GM19240 (cell line): ENCODE data around the gene PRMT9.

ENCODE experiments used
- DNase-seq: peaks from one replicate; pipeline ENCODE4 v3.0.0; 2011; ENCODE audit warnings: low spot score; ENCODE audit not compliant: insufficient read length

Gene PRMT9

DNA sequence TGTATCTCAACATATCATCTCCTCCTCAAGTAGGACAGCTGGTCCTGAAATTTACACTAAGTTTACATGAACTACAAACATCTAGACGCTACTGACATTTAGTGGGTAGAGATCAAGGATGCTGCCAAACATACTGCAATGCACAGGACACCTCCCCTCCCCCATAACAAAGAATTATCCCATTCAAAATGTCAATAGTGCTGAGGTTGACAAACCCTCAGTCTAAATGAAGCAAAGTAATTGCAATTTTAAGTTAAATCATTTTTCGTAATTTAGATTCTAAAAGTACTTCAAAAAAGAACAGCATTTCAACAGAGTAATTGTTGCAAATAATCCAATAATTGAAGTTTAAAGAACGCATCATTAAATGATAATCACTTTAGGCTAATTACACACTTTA is 1.2 kb downstream of the PRMT9 start:
- no peak for DNase-seq

DNA sequence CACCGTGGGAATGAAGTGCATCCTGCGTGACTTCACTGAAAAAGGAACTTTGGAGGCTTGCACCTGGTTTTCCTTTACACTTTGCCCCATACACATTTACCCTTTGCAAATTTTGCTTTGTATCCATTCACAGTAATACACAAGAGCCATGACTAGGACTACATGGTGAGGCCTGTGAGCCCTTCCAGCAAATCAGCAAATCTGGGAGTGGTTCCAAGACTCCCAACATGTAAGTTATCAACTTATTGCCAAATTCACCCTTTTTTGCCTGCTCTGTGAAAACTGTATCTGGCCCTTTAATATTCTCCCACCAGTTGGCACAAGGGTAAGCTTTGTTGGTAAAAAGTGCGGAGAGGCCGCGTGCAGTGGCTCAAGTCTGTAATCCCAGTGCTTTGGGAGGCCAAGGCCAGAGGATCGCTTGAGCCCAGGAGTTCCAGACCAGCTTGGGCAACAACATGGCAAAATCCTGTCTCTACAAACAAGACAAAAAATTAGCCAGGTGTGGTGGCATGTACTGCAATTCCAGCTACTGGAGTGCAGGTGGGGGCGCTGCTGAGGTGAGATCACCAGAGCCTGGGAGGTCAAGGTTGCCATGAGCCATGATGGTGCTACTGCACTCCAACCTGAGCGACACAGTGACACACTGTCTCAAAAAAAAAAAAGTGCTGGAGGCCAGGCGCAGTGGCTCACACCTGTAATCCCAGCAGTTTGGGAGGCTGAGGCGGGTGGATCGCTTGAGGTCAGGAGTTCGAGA is 5.0 kb downstream of the PRMT9 start:
- DNase-seq = no peak

DNA sequence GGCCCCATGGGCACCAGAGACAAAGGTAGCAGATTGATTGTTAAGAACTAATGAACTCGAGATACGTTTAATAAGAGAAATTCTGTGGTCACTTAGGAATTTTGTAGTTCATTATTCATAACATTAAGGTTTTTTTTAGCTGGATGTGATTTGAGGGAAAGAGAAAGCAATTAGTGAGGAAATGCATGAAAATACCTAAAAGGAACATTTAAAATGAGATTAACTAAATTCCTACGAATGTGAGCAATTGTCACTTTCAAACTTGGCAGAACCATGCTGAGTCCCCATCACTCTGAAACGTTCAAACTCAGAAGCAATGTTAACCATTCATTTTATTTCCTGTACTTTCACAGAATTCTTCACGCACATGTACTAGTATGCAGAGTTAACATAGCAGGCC is 5.9 kb downstream of the PRMT9 start:
- no peak for DNase-seq

DNA sequence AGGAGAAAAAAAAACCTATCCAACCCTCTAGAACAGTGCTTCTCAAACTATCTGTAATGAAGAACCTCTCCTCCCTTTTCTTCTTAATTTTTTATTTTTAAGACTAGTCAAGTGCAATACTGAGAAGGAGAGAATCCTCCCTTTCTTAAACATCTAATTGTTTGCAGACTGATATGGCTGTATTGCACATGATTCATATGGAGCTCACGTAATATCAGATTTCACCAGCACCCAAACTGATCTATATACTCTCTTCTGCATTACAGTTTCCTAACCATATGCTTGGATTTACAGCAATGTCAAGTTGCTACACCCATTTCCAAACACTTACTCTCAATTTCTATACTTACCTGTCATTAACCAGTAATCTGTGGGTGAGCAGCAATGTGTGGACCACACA is 9.5 kb downstream of the PRMT9 start:
- no peak for DNase-seq

DNA sequence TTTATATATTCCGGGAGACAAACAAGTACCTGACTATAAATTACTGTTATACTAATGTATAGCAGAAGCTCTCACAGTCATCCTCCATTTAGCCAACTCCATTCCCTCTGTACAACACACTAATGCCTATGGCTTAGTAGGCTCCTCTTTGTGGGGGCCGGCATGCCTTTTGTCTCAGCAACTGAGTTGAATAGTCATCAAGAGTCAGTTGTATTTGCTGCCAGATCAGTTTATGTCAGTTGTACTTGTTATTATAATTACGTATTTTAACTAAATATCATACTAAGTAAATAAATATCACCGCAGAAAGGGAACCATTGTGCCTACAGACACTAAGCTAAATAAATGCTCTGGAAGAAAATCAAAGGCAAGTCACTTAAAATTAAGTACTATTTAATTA is 9.9 kb downstream of the PRMT9 start:
- DNase-seq = no peak

DNA sequence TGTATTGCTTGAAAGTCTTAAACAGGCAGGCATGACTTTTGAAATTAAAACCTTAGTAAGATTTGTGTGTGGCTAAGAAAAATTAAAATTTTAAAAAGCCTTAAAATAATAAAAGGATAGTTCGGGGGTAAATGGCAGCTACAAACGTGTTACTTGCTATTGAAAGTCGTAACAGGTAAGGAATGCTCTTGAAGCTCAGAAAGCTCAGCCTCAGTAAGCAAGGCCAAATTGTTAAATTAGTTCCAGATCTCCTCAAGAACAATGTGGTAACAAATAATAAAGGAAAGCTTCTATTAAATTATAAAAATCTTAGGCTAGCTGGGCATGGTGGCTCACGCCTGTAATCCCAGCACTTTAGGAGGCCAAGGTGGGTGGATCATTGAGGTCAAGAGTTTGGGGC is 25.5 kb downstream of the PRMT9 start:
- DNase-seq = no peak

DNA sequence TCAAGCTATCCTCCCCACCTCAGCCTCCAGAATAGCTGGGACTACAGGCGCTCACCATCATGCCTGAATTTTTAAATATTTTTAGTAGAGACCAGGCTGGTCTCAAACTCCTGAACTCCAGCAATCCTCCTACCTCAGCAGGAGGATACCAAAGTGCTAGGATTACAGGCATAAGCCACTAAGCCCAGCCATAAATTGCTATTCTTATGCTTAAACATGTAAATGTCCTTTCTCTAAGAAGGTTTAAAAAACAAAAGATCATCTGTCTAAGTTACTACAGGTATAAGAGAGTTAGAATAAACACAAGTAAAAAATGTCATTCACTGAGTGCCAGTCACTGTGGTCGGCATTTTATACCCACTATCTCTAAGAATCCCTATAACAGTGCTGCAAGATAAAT is 28.3 kb downstream of the PRMT9 start:
- DNase-seq = no peak

DNA sequence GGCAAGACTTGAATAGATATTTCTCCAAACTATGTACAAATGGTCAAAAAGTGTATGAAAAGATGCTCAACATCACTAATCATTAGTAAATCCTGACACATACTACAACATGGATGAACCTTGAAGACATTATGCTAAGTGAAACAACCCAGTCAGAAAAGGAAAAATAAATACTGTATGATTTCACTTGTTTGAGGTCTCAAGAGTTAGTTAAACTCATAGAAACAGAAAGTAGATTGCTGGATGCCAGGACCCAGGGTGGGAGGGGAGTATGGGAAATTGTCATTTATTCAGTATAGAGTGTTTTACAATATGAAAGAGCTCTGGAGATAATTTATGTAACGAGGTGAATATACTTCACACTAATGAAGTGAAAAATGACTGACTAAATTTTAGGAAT is 32.4 kb downstream of the PRMT9 start:
- no peak for DNase-seq

DNA sequence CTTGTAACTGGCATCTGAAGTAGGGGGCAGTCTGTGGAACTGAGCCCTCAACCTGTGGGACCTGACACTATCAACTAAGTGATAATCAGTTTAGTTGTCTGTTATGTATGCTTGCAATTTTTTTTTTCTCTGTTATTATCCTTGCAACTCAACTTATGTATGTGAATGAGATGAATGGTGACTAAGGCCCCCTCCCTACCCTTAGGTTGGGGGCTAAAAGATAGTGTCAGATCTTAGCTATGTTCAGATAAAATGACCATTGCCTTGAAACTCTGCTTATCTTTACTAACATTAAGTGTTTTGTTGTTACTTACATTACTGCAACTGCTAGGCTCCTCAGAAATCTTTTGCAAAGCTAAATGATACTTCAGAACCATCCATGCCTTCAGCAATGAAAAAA is 35.3 kb downstream of the PRMT9 start:
- DNase-seq = no peak

DNA sequence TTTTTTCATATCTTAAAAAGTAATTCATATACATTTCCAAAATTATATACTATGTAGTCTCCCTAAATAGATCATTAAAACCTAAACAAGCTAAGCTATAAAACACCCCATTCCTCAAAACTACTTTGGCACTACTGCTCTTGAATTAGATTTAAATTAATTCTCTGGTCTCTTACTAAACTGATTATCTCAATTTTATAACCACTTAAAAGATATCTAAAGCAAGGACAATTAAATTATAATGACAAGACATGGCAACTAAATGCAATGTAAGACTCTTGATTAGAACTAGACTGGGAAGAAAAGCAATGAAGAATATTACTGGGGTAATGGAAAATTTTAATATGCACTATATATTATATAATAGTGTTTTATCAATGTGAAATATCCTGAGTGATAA is 38.9 kb downstream of the PRMT9 start:
- DNase-seq = no peak

DNA sequence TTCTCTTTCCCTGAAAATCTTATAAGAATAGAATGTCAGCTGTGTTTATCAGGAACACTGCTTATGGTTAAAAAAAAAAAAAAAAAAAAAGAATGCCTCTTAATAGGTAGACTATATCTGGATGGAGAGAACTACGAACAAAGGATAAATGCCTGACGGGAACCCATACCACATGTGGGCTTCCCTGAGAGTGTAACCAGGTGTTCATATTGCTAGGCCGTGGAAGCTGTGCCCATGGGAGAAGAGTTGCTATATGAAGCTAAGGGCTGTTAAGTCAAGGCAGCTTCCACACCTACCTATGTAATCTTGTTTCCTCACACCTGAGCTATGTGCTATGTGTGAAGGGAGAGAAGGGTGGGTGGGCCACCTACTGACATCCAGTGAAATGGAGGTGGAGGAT is 39.5 kb downstream of the PRMT9 start:
- DNase-seq = no peak

DNA sequence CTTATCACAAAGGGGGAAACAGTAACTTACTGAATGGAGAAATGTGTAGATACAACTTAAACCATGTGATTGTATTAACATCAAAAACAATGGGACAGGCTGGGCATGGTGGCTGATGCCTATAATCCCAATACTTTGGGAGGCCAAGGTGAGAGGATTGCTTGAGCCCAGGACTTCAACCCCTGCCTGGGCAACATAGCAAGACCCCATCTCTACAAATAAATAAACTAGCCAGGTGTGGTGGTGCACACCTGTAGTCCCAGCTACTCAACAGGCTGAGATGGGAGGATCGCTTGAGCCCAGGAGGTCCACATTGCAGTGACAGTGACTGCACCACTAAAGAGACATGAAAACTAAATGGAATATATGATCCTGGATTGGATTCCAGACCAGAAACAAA is 40.3 kb downstream of the PRMT9 start:
- no peak for DNase-seq

DNA sequence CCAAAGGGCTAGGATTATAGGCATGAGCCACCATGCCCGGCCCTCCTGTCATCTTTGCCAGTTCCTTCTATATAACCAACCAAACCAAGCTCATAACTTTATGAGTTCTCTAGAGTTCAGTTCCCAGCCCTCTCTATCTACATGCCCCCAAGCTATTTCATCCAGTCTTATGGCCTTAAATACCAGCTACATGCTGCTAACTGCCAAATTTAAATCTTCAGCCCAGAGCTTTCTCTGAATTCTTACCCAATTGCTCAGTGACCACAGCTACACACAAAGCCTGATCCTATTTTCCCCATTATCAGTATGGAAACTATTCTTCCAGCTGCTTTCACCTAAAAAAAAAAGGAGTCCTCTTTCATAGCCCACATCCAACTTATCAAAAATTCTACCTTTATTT is 43.6 kb downstream of the PRMT9 start:
- DNase-seq = no peak

DNA sequence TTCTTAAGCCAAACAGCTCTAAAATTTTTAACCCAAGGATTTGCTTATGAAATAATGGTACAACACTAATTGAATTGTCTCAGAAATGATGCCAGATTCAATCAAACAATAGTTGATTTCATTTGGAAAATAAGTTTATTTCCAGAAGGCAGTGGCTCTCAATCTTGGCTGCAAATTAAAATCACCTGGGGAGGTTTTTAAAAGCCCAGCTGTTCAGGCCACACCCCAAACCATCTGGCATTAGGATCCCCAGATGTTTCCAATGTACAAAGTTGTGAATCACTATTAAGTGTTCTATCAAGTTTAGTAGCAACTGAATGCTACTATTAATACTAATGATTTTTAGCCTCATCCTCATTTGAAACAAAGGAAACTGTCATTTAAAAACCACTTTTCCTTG is 44.6 kb downstream of the PRMT9 start:
- DNase-seq = no peak

DNA sequence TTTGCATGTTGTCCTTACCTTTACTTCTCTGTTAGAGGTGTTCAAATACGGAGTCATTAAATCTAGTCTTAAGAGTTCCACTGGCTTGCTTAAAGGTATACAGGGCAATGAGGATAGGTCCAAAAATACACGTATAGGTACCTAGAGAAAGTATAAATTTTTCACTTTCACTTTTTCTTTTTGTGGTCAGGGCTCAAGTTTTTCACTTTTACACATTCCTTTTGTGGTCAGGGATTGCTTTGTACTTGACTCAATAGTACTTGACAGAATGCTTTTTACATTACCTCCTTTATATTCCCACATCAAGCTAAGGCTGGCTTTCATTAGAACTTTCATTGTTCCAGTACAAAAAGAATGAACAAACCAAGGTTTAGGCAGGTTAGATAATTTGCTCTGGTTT is 45.0 kb downstream of the PRMT9 start:
- DNase-seq = no peak

DNA sequence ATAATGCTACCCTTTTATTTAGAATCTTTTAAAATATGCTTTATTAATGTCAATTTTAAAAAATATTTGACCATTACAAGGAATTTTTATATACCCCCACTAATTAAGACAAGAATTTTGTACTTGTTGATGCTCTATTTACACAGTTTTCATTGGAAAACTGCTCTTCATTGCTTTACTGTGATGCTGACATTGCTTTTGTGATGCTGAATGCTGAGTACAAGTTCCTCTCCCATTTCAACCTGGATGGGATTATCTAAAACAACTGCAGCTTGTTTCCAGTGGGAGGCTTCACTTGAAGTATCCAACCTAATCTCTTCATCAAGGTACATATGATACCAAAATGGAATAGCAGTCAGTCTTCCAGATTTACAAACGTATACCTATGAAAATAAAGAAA is 45.6 kb downstream of the PRMT9 start:
- DNase-seq = no peak

DNA sequence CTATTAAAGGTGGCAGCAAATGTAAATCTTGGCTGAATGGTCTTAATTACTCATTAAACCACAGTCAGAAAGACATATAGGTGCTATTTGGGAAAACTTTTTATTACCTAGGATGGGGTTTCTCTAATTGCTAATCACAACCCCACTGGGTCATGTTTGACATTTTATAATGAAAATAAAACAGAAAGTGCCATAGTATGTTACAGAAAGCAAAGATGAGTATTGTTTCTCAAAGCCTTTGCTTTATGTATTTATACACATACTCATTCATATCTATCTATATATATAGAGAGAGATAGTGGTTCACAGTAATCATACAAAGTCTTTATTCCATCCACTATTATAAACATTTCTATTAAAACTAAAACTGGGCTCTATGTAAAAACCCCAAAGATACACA is 48.6 kb downstream of the PRMT9 start:
- DNase-seq = no peak

DNA sequence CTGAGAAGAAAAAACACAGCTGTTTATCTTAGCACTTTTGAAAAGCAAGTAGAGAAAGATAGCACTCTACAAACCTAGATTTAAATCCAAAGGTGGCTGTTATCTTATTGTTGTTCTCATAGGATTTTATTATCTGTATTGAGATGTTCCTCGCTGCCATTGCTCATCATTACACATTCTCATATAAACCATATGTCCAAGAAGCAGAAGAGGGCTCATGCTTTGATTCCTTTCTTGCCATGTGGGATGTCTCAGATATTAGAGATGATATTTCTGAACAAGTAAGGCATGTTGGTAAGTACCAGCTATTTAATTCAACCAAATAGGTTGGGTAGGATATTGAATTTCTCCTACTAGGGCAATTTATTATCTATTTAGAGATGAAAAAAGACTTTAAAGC is 50.3 kb downstream of the PRMT9 start:
- no peak for DNase-seq

DNA sequence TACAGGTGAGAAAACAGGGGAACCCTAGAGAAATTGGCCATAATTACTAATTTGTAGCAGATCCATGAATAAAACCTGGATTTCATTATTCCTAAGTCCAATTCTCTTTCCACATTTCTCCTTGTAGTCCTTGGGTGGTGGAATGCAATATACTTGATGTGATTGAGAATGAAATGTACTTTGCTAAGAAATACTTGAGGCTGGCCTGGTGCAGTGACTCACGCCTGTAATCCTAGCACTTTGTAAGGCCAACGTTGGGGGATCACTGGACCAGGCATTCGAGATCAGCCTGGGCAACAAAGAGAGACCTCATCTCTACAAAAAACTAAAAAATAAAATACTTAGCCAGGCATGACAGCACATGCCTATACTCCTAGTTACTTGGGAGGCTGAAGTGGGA is 50.9 kb downstream of the PRMT9 start:
- DNase-seq = no peak

DNA sequence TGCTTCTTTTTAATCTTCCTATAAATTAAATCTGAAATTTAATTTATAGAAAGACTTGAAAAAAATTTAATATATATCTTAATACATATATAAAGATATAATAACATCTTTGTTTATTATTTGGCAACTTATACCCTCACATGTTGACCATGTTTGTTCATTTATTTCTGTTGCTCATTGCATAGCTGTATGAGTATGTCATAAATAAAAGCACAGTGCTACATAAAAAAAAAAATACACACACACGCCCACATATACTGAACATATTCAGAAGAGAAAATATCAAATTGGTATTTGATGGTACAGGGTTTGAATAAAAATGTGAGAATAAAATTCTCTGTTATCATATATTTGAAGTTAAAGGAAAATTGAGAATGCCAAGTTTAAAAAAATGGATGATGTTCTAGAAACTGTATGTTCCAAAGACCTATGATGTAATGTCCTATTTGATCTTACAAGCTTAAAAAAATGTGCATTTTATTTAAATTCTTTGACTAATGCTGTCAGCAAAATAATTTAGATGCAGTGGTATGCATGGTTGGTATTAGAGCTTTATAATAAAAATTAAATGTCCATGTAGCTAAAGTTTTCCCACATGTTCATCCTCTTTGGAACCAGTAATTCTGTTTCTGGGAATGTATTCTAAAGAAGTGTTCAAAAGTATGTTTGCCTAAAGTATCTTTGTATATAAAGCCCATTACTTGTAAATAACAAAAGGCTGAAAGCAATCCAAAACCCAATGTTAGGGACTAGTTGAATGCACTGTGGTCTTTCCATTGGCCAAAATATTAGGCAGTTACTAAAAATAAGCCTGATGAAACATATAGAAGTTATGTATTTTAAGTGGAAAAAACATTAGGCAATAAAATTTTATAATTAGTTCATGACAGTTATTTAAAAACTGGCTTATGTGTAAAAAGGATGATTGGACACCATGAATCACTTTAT is 53.9 kb downstream of the PRMT9 start:
- DNase-seq = no peak

DNA sequence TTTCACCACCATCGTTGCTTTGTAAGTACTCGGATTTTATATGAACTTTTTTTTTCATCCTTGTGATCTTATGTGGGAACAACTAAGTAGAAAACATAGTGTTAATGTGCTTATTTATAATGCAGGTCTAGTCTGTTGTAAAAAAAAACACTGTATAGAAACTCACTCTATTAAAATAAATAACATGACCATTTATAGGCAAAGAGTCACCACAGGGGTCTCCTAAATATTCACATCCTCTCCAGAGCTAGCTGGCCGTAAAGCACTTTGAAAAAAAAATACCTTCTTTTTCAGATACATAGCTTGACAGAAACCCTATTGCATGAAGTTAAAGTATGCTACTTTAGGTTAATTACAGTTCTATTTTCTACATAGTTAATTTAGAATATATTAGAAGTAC is 55.5 kb downstream of the PRMT9 start:
- no peak for DNase-seq

DNA sequence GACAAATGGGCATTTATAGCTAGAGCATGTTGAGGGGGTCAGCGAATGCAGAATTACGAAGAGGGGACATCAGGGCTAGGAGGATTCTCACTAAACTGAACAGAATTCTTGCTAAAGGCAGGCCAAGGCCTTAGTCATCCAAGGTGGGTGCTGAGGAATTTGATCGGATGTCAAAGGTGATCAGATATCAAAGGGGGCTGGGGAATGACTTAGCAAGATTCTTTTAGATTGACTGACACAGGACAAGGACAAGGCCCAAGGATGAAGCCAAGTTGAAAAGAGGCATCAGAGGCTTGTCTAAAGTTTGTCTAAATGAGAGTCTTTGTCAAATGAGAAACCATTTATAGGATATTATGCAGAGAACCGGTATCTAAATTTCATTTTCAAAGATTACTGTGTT is 57.1 kb downstream of the PRMT9 start:
- no peak for DNase-seq

DNA sequence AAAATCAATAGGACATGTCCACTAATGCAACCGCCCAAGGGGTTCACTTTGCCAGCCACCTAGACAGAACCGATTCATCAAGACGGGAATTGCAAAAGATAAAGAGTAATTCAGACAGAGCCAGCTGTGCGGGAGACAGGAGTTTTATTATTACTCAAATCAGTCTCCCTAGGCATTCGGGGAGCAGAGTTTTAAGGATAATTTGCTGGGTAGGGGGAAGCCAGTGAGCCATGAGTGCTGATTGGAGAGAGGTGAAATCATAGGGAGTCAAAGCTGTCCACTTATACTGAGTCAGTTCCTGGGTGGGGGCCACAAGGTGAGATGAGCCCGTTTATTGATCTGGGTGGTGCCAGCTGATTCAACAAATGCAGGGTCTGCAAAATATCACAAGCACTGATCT is 58.2 kb downstream of the PRMT9 start:
- DNase-seq = no peak
